Panc1 (cell line): Measurements from ENCODE around the gene BAIAP2. TPM values are rescaled to one million over a fixed set of nuclear protein-coding genes. Genes with fewer than 3 reads are reported as not detected.

Experiments used
- ATAC-seq: fragments of 200-7000 bp; cut with Tn5 transposase; 2 replicates; pipeline ENCODE4 v1.9.1; 2020; ENCODE audit warnings: mild to moderate bottlenecking, moderate library complexity
- BruUV-seq: library from RNA; stranded (reverse); fragments of 400-500 nt; replicated peaks from 2 replicates; lab custom pipeline; 2021; lab: Mats Ljungman, UMichigan
- CTCF ChIA-PET: fragments of 300-600 bp; sonication (Branson Sonifier 250); formaldehyde crosslinking; loops from one replicate; lab custom pipeline; 2022; ENCODE audit warnings: antibody characterized with exemption; lab: Charles Lee
- POLR2A ChIA-PET: fragments of 300-600 bp; sonication (Branson Sonifier 250); formaldehyde crosslinking; loops from one replicate; lab custom pipeline; 2022; ENCODE audit warnings: antibody characterized with exemption; lab: Charles Lee
- DNase-seq: peaks from one replicate; pipeline ENCODE4 v3.0.0-alpha.2; 2010; ENCODE audit warnings: low read depth, low spot score
- H3K27ac ChIP-seq: 2 replicates; pipeline ENCODE4 v1.5.1; 2011; ENCODE audit warnings: mild to moderate bottlenecking, low read length, inconsistent platforms
- H3K27me3 ChIP-seq: fragments of 200-500 bp; sonication (Bioruptor generic); 2 replicates; pipeline ENCODE4 v1.6.0; 2014; ENCODE audit warnings: low read length, inconsistent platforms; ENCODE audit not compliant: control insufficient read depth, insufficient read depth
- H3K36me3 ChIP-seq: fragments of 200-500 bp; sonication (Bioruptor generic); 2 replicates; pipeline ENCODE4 v1.5.1; 2014; ENCODE audit warnings: inconsistent platforms, mild to moderate bottlenecking, low read length, moderate library complexity; ENCODE audit not compliant: control insufficient read depth, insufficient read depth
- H3K4me1 ChIP-seq: 2 replicates; pipeline ENCODE4 v1.5.1; 2011; ENCODE audit warnings: inconsistent platforms, mild to moderate bottlenecking, low read length, moderate library complexity; ENCODE audit not compliant: control insufficient read depth, insufficient read depth
- H3K4me3 ChIP-seq, 2 experiments: 2 replicates each; pipeline ENCODE4 v1.5.1; 2011 to 2012; ENCODE audit warnings: low read depth in 2 of 2, low read length in 2 of 2, mild to moderate bottlenecking in 2 of 2, inconsistent platforms in 1 of 2, moderate library complexity in 1 of 2
- H3K9me3 ChIP-seq: fragments of 200-500 bp; sonication (Bioruptor generic); 2 replicates; pipeline ENCODE4 v1.5.1; 2014; ENCODE audit warnings: low read depth, mild to moderate bottlenecking, inconsistent platforms, low read length, moderate library complexity; ENCODE audit not compliant: control insufficient read depth, insufficient read depth
- CTCF ChIP-seq: fragments of 450-650 bp; IDR thresholded peaks from 2 replicates; pipeline ENCODE4 v1.5.1; 2017; ENCODE audit warnings: mild to moderate bottlenecking
- POLR2AphosphoS5 ChIP-seq: IDR thresholded peaks from 2 replicates; pipeline ENCODE4 v1.6.1; 2012; ENCODE audit warnings: mild to moderate bottlenecking, low read depth, low read length, moderate library complexity
- SIN3A ChIP-seq: IDR thresholded peaks from 2 replicates; pipeline ENCODE4 v1.6.1; 2012; ENCODE audit warnings: low read depth, mild to moderate bottlenecking, low read length, moderate library complexity, borderline replicate concordance; ENCODE audit not compliant: insufficient read depth
- TCF7L2 ChIP-seq: IDR thresholded peaks from 2 replicates; pipeline ENCODE4 v1.6.1; 2011; ENCODE audit warnings: mild to moderate bottlenecking, low read depth, low read length, inconsistent platforms
- in situ Hi-C: cut with HindIII; loops from 2 replicates; pipeline ENCODE4 v1.10.0; 2016; ENCODE audit warnings: low sequenced_read_pairs, low pct_unique_long_range_greater_than_20kb
- intact Hi-C: fragments of 100-400 bp; cut with micrococcal nuclease; formaldehyde crosslinking; loops from one replicate; pipeline ENCODE4 v1.10.0; 2022; ENCODE audit not compliant: unreplicated experiment
- total RNA-seq: library from RNA; stranded (reverse); gene quantifications from one replicate; pipeline ENCODE4 v1.2.1, GENCODE V29; 2021; ENCODE audit not compliant: unreplicated experiment
- TF ChIP-seq, protein P1 (sequence below), 2 experiments: IDR thresholded peaks; 2 replicates each; pipeline ENCODE4 v1.6.1; 2011 to 2012; ENCODE audit warnings: low read depth in 2 of 2, control low read depth in 1 of 2, low read length in 1 of 2, mild to moderate bottlenecking in 1 of 2, moderate library complexity in 1 of 2; ENCODE audit not compliant: insufficient read depth in 1 of 2

The BAIAP2 gene
- total RNA-seq, 1 experiment from 2014 or later, result 125 TPM

DNA sequence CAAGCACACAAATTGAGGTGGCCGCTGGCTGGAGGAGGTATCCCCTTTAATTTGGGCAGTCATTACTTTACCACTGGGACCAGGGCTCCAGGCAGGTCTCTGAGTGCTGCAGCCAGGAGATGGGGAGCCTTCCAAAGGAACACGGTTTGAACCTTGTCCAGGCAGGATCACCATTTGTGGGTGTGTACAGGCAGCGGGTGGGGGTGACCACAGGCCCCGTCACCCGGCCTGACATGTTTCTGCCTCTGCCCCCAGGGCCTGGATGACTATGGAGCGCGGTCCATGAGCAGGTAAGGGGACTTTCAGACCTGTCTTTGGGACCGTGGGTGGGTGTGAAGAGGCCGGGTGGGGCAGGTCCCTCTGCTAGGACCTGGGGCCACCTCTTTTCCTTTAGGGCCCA, 73.3 kb downstream of the BAIAP2 start:
- H3K4me3 ChIP-seq, result no peak overlapping the region
- H3K27ac ChIP-seq, result no peak overlapping the region
- no TSS peak for BruUV-seq
- H3K36me3 ChIP-seq, result peaks cover 2% of the 10 kb centered on the region
- POLR2A ChIA-PET, result no interaction called here
- no peaks in the 10 kb centered on the region for H3K4me1 ChIP-seq
- no peak for TF ChIP-seq POLR2AphosphoS5
- no peak for TF ChIP-seq CTCF
- TF ChIP-seq SIN3A, result no peak
- TF ChIP-seq TCF7L2, result no peak
- TF ChIP-seq, protein P1, sequence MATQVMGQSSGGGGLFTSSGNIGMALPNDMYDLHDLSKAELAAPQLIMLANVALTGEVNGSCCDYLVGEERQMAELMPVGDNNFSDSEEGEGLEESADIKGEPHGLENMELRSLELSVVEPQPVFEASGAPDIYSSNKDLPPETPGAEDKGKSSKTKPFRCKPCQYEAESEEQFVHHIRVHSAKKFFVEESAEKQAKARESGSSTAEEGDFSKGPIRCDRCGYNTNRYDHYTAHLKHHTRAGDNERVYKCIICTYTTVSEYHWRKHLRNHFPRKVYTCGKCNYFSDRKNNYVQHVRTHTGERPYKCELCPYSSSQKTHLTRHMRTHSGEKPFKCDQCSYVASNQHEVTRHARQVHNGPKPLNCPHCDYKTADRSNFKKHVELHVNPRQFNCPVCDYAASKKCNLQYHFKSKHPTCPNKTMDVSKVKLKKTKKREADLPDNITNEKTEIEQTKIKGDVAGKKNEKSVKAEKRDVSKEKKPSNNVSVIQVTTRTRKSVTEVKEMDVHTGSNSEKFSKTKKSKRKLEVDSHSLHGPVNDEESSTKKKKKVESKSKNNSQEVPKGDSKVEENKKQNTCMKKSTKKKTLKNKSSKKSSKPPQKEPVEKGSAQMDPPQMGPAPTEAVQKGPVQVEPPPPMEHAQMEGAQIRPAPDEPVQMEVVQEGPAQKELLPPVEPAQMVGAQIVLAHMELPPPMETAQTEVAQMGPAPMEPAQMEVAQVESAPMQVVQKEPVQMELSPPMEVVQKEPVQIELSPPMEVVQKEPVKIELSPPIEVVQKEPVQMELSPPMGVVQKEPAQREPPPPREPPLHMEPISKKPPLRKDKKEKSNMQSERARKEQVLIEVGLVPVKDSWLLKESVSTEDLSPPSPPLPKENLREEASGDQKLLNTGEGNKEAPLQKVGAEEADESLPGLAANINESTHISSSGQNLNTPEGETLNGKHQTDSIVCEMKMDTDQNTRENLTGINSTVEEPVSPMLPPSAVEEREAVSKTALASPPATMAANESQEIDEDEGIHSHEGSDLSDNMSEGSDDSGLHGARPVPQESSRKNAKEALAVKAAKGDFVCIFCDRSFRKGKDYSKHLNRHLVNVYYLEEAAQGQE (IDR thresholded peaks at IDR 0.05; ENCODE audit: insufficient read depth in 1 of 2, low read depth in 2 of 2, low read length in 1 of 2), result no peak
- in situ Hi-C loops, result no loop called here
- CTCF ChIA-PET, result no interaction called here
- H3K9me3 ChIP-seq, result no peaks in the 10 kb centered on the region
- intact Hi-C loops, result no loop called here
- no peak for ATAC-seq
- DNase-seq, result no peak
- no peaks in the 10 kb centered on the region for H3K27me3 ChIP-seq

DNA sequence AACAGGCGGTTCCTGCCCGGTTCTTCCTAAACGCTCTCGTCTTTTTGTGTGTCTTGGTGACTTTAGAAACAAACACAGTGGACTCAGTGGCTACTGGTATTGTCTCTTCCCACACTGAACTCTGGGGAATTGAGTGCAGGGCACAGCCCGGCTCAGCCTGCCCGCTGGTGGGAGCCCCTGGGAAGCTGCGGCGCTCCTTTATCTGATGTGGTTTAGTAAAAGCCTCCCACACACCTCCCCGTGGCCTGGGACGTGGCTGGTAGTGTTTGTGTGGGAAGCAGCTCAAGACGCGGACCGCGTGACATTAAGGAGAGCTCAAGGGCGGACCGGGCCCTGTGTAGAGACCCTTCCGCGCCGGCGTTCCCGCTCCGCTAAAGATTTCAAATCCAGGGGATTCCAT, 75.0 kb downstream of the BAIAP2 start:
- CTCF ChIA-PET, result no interaction called here
- in situ Hi-C loops, result no loop called here

More for the DNA sequence above, 75.0 kb downstream of the BAIAP2 start:
- intact Hi-C loops, result no loop called here
- no peak overlapping the region for H3K4me3 ChIP-seq
- no peaks in the 10 kb centered on the region for H3K9me3 ChIP-seq
- no peak for TF ChIP-seq TCF7L2
- TF ChIP-seq POLR2AphosphoS5, result no peak
- no peak for TF ChIP-seq CTCF
- TF ChIP-seq, protein P1 (IDR thresholded peaks at IDR 0.05; ENCODE audit: insufficient read depth in 1 of 2, low read depth in 2 of 2, low read length in 1 of 2), result no peak
- no peak for TF ChIP-seq SIN3A
- ATAC-seq (no peak), DNase-seq (no peak)
- POLR2A ChIA-PET, result no interaction called here
- peaks cover 2% of the 10 kb centered on the region for H3K36me3 ChIP-seq
- no peaks in the 10 kb centered on the region for H3K27me3 ChIP-seq
- H3K4me1 ChIP-seq, result 0 out of 2 replicates have a peak, but pooled peaks cover under 1% of the 10 kb centered on the region
- H3K27ac ChIP-seq, result no peak overlapping the region
- no TSS peak for BruUV-seq
